ENCODE measurements around the gene ALG11.

ALG11 gene

GRCh38 chr13:52011632-52012511, at the start of gene ALG11:
ALG11 (plus strand) TSS chr13:52012398; CDS start chr13:52012419, 21 bp downstream.
- no peaks in the 10 kb centered on the region for H3K36me3 ChIP-seq (ENCODE audit: control insufficient read depth, insufficient read depth, low read length)
- H3K4me1 ChIP-seq (ENCODE audit: control insufficient read depth, insufficient read depth, low read length) = peaks cover 5% of the 10 kb centered on the region
- peak within 1 kb of the TSS; percentile 48 for H3K27ac ChIP-seq (ENCODE audit: low read depth, low read length)
- no peaks in the 10 kb centered on the region for H3K27me3 ChIP-seq (ENCODE audit: control insufficient read depth, insufficient read depth, low read length)
- H3K9ac ChIP-seq (ENCODE audit: low read length) = peak within 1 kb of the TSS; percentile 74
- peak within 1 kb of the TSS; percentile 97 for H3K4me3 ChIP-seq (ENCODE audit: low read length)

DNA sequence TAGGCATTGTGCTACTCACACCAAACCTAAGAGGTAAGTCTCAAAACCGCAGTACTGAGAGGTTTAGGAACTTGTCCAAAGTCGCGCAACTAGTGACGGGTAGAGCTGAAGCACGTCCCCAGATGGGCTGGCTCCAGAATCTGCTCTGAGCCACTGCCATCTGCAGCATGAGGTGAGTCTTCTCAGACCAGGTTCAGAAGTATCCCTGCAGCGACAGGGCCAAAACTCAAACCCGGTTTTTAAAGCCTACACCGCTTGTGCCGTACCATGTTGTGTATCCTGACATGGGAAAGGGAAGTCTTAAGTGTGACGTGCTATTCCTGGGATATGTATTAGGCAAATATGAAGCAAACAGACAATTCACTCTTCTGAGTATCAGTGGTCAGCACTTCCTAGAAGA, 46.0 kb upstream of the ALG11 start:
- Histone ChIP-seq H3K4me3 (ENCODE audit: low read length) (no peak overlapping the region), H3K27me3 (ENCODE audit: control insufficient read depth, insufficient read depth, low read length) (no peaks in the 10 kb centered on the region), H3K36me3 (ENCODE audit: control insufficient read depth, insufficient read depth, low read length) (no peaks in the 10 kb centered on the region), H3K4me1 (ENCODE audit: control insufficient read depth, insufficient read depth, low read length) (no peaks in the 10 kb centered on the region), H3K9ac (ENCODE audit: low read length) (no peak overlapping the region), H3K27ac (ENCODE audit: low read depth, low read length) (no peak overlapping the region)

GRCh38 chr13:51967482-51968446, 44.4 kb upstream of the ALG11 start:
- Histone ChIP-seq H3K27me3 (ENCODE audit: control insufficient read depth, insufficient read depth, low read length) (no peaks in the 10 kb centered on the region), H3K4me1 (ENCODE audit: control insufficient read depth, insufficient read depth, low read length) (no peaks in the 10 kb centered on the region), H3K9ac (ENCODE audit: low read length) (no peak overlapping the region), H3K4me3 (ENCODE audit: low read length) (no peak overlapping the region), H3K36me3 (ENCODE audit: control insufficient read depth, insufficient read depth, low read length) (no peaks in the 10 kb centered on the region), H3K27ac (ENCODE audit: low read depth, low read length) (no peak overlapping the region)

DNA sequence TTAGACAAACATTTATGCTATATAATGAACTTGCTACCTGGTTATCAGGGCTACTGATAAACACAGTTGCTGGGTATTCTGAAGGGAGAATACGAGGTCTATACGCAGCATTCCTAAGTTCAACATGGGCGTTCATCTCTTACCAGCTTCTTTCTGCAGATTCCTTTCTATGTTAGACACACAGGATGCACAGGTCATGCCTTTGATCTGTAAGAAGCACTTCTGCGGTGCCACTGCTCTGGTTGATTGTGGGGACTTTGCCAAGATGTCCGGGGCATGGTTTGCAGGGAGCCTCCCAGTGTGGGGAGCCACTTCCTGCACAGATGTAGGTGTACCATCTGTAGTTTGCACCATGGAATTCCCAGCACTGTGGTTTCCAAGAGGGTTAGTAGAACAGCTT, 41.8 kb upstream of the ALG11 start:
- Histone ChIP-seq H3K27ac (ENCODE audit: low read depth, low read length) (no peak overlapping the region), H3K27me3 (ENCODE audit: control insufficient read depth, insufficient read depth, low read length) (no peaks in the 10 kb centered on the region), H3K9ac (ENCODE audit: low read length) (no peak overlapping the region), H3K4me3 (ENCODE audit: low read length) (no peak overlapping the region), H3K36me3 (ENCODE audit: control insufficient read depth, insufficient read depth, low read length) (no peaks in the 10 kb centered on the region), H3K4me1 (ENCODE audit: control insufficient read depth, insufficient read depth, low read length) (no peaks in the 10 kb centered on the region)

DNA sequence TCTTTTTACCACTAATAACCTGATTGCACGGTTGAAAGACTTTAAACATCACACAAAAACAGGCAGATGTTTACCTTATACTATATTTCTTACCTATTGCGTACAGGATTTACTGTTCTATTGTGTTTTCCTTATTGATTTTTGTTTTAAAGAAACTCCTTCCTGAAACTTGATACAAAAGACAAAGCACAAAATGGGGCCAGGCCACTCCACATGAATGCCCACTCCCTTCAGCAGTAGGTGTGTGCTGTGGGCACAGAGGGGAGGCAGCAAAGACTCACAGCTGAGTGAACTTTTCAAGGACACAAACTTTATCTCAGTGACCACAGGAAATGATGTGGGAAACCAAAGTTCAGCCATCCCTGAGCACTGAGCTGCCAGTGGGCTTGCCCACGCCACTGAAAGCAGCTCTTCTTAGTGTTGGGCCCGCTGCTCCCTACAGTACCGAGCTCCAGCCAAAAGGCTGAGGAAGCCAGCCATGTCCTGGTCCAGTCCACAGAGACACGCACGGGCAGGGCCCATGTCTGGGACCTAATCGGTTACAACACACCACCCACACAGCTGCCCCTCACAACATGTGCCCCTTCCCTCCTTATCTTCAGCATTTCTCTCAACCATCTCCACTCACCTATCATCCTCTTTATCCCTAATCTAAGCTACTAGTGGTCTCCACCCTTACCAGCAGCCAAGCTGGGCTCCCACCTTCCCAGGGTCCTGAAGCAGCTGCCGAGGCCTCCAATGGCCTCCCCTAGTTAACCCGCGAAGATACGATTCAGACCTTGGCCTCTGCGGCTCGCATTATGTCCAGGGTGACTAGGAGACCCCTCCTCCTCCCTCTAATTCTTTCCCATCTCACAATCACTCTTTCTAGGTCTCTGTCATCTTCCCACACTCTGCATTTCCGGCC, 40.4 kb upstream of the ALG11 start:
- no peak overlapping the region for H3K9ac ChIP-seq (ENCODE audit: low read length)
- H3K36me3 ChIP-seq (ENCODE audit: control insufficient read depth, insufficient read depth, low read length) = no peaks in the 10 kb centered on the region
- H3K4me1 ChIP-seq (ENCODE audit: control insufficient read depth, insufficient read depth, low read length) = no peaks in the 10 kb centered on the region
- H3K4me3 ChIP-seq (ENCODE audit: low read length) = no peak overlapping the region
- H3K27me3 ChIP-seq (ENCODE audit: control insufficient read depth, insufficient read depth, low read length) = no peaks in the 10 kb centered on the region
- H3K27ac ChIP-seq (ENCODE audit: low read depth, low read length) = no peak overlapping the region

DNA sequence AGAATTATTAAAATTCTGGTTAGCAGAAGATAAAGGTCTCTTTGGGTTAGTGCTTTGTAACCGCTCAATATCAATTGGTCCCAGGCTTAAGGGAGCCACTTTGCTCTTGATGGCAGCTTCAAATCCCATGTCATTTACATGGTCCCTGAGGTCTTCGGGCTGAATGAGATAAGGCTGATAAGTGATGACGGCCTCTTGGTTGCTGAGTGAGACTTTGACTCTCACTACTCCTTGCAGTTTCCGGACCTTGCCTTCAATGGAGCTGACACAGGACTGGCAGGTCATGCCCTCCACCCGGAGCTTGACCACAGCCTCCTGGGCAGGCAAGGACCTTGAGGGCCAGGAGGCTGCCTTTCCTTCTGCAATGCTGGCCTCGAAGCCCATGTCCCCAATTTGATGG, 37.7 kb upstream of the ALG11 start:
- H3K4me3 ChIP-seq (ENCODE audit: low read length) = no peak overlapping the region
- no peaks in the 10 kb centered on the region for H3K36me3 ChIP-seq (ENCODE audit: control insufficient read depth, insufficient read depth, low read length)
- H3K4me1 ChIP-seq (ENCODE audit: control insufficient read depth, insufficient read depth, low read length) = no peaks in the 10 kb centered on the region
- no peak overlapping the region for H3K27ac ChIP-seq (ENCODE audit: low read depth, low read length)
- H3K9ac ChIP-seq (ENCODE audit: low read length) = no peak overlapping the region
- H3K27me3 ChIP-seq (ENCODE audit: control insufficient read depth, insufficient read depth, low read length) = no peaks in the 10 kb centered on the region

- H3K4me3 ChIP-seq (ENCODE audit: low read length) = no peak overlapping the region
- no peaks in the 10 kb centered on the region for H3K4me1 ChIP-seq (ENCODE audit: control insufficient read depth, insufficient read depth, low read length)
- H3K27ac ChIP-seq (ENCODE audit: low read depth, low read length) = no peak overlapping the region
- H3K27me3 ChIP-seq (ENCODE audit: control insufficient read depth, insufficient read depth, low read length) = no peaks in the 10 kb centered on the region
- no peak overlapping the region for H3K9ac ChIP-seq (ENCODE audit: low read length)
- no peaks in the 10 kb centered on the region for H3K36me3 ChIP-seq (ENCODE audit: control insufficient read depth, insufficient read depth, low read length)
Measured at GRCh38 chr13:51976423-51976822, 35.8 kb upstream of the ALG11 start.

DNA sequence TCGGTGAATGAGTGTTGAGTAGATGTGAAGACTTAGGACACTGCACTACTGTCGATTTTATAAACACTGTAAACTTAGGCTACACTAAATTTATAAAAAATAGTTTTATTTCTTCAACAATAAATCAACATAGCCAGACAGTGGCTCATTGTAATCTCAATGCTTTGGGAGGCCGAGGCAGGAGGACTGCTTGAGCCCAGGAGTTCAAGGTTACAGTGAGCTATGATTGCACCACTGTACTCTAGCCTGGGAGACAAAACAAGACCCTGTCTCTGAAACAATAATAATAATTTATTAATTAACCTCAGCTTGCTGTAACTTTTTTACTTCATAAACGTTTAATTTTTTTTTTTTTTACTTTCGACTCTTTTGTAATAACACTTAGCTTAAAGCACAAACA, 35.3 kb upstream of the ALG11 start:
- no peak overlapping the region for H3K9ac ChIP-seq (ENCODE audit: low read length)
- H3K4me1 ChIP-seq (ENCODE audit: control insufficient read depth, insufficient read depth, low read length) = no peaks in the 10 kb centered on the region
- H3K36me3 ChIP-seq (ENCODE audit: control insufficient read depth, insufficient read depth, low read length) = no peaks in the 10 kb centered on the region
- no peaks in the 10 kb centered on the region for H3K27me3 ChIP-seq (ENCODE audit: control insufficient read depth, insufficient read depth, low read length)
- H3K4me3 ChIP-seq (ENCODE audit: low read length) = no peak overlapping the region
- no peak overlapping the region for H3K27ac ChIP-seq (ENCODE audit: low read depth, low read length)

GRCh38 chr13:51977625-51978024, 34.6 kb upstream of the ALG11 start:
- H3K9ac ChIP-seq (ENCODE audit: low read length) = no peak overlapping the region
- H3K4me1 ChIP-seq (ENCODE audit: control insufficient read depth, insufficient read depth, low read length) = no peaks in the 10 kb centered on the region
- no peak overlapping the region for H3K4me3 ChIP-seq (ENCODE audit: low read length)
- no peak overlapping the region for H3K27ac ChIP-seq (ENCODE audit: low read depth, low read length)
- H3K27me3 ChIP-seq (ENCODE audit: control insufficient read depth, insufficient read depth, low read length) = no peaks in the 10 kb centered on the region
- H3K36me3 ChIP-seq (ENCODE audit: control insufficient read depth, insufficient read depth, low read length) = no peaks in the 10 kb centered on the region

- no peaks in the 10 kb centered on the region for H3K27me3 ChIP-seq (ENCODE audit: control insufficient read depth, insufficient read depth, low read length)
- no peak overlapping the region for H3K9ac ChIP-seq (ENCODE audit: low read length)
- no peak overlapping the region for H3K27ac ChIP-seq (ENCODE audit: low read depth, low read length)
- no peaks in the 10 kb centered on the region for H3K36me3 ChIP-seq (ENCODE audit: control insufficient read depth, insufficient read depth, low read length)
- H3K4me3 ChIP-seq (ENCODE audit: low read length) = no peak overlapping the region
- H3K4me1 ChIP-seq (ENCODE audit: control insufficient read depth, insufficient read depth, low read length) = no peaks in the 10 kb centered on the region
Measured at GRCh38 chr13:51978796-51979556, 33.2 kb upstream of the ALG11 start.

DNA sequence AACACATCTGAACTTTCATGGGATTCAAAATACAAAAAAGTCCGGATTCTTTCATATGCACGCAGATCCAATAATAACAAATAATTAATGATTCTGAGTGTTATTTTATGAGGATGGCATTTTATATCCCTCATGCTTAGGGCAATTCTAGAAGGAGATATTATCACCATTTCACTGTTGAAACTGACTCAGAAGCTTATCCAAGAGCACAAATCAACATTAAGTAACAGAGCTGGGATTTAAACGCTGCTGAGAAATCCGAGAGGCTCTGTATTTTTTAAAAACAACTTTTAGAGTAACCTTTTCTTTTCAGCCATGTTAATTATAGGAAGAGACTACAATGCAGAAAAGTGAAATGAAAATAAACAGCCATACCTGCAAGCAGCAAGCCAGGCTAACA, 31.3 kb upstream of the ALG11 start:
- Histone ChIP-seq H3K4me3 (ENCODE audit: low read length) (no peak overlapping the region), H3K36me3 (ENCODE audit: control insufficient read depth, insufficient read depth, low read length) (no peaks in the 10 kb centered on the region), H3K9ac (ENCODE audit: low read length) (no peak overlapping the region), H3K4me1 (ENCODE audit: control insufficient read depth, insufficient read depth, low read length) (no peaks in the 10 kb centered on the region), H3K27ac (ENCODE audit: low read depth, low read length) (no peak overlapping the region), H3K27me3 (ENCODE audit: control insufficient read depth, insufficient read depth, low read length) (no peaks in the 10 kb centered on the region)
